Measurements from ENCODE around the gene SH3GL1.

GRCh38 chr19:4430760-4431159 lies 30.4 kb upstream of the SH3GL1 start:
- TF ChIP-seq CTCF (IDR thresholded peaks at IDR 0.05) (no peak), POLR2A (IDR thresholded peaks at IDR 0.05) (no peak)
